GM12878 (cell line): Measurements from ENCODE around the gene SLC36A2. TPM values are rescaled to one million over a fixed set of nuclear protein-coding genes. Genes with fewer than 3 reads are reported as not detected.
A peak's percentile ranks its signal among the peaks of the same experiment; 100 is the strongest.

Experiments used
- ATAC-seq: fragments of 200-7000 bp; cut with Tn5 transposase; 3 replicates; pipeline ENCODE4 v1.9.1; 2020; ENCODE audit warnings: mild to moderate bottlenecking, moderate library complexity
- BruUV-seq: library from RNA; stranded (reverse); fragments of 400-500 nt; replicated peaks from 2 replicates; lab custom pipeline; 2021; lab: Mats Ljungman, UMichigan
- CTCF ChIA-PET: fragments of 300-600 bp; sonication (Branson Sonifier 250); formaldehyde crosslinking; extraction: SDS; loops from one replicate; lab custom pipeline; 2021; ENCODE audit warnings: inconsistent platforms; lab: Yijun Ruan, JAX
- POLR2A ChIA-PET: fragments of 350-600 bp; formaldehyde crosslinking; extraction: SDS; loops from one replicate; lab custom pipeline; 2021; ENCODE audit warnings: inconsistent platforms; lab: Charles Lee
- RAD21 ChIA-PET: fragments of 300-600 bp; sonication (Branson Sonifier 250); formaldehyde crosslinking; loops from one replicate; lab custom pipeline; 2023; ENCODE audit warnings: antibody characterized with exemption; ENCODE audit not compliant: unreplicated experiment; lab: Charles Lee
- SMC1A ChIA-PET: fragments of 300-600 bp; sonication (Branson Sonifier 250); formaldehyde crosslinking; loops from one replicate; lab custom pipeline; 2023; ENCODE audit not compliant: unreplicated experiment, uncharacterized antibody; lab: Charles Lee
- DNase-seq: peaks from one replicate; pipeline ENCODE4 v3.0.0-alpha.2; 2011; ENCODE audit warnings: low read depth, low spot score
- FAIRE-seq: peaks from 3 replicates; lab custom pipeline; 2011; peaks lifted over from hg19 to GRCh38; lab: Jason Lieb, UNC
- H2AFZ ChIP-seq: 2 replicates; pipeline ENCODE4 v1.6.0; 2011; ENCODE audit warnings: low read depth, low read length, control low read depth; ENCODE audit not compliant: control insufficient read depth
- H3K27ac ChIP-seq: 2 replicates; pipeline ENCODE4 v1.5.1; 2011; ENCODE audit warnings: control low read depth; ENCODE audit not compliant: control insufficient read depth, insufficient read depth
- H3K27me3 ChIP-seq, 2 experiments: replicated peaks in 1 of 2; 2 replicates each; pipeline versions ENCODE4 v1.6.0 to v1.6.1; 2011; ENCODE audit warnings: low read length in 1 of 2; ENCODE audit not compliant: control insufficient read depth in 2 of 2, insufficient read depth in 2 of 2
- H3K36me3 ChIP-seq, 2 experiments: 2 replicates each; pipeline ENCODE4 v1.5.1; 2011; ENCODE audit warnings: low read length in 1 of 2; ENCODE audit not compliant: control insufficient read depth in 2 of 2, insufficient read depth in 2 of 2
- H3K4me1 ChIP-seq: 2 replicates; pipeline ENCODE4 v1.6.1; 2011; ENCODE audit warnings: mild to moderate bottlenecking, low read length, moderate library complexity, mixed read lengths; ENCODE audit not compliant: control insufficient read depth, insufficient read depth
- H3K4me2 ChIP-seq: 2 replicates; pipeline ENCODE4 v1.6.0; 2011; ENCODE audit warnings: control low read depth; ENCODE audit not compliant: control insufficient read depth, insufficient read depth
- H3K4me3 ChIP-seq: fragments of 200-600 bp; sonication (generic); 2 replicates; pipeline ENCODE4 v1.5.1; 2016
- H3K79me2 ChIP-seq: 2 replicates; pipeline ENCODE4 v1.6.0; 2011; ENCODE audit warnings: low read length; ENCODE audit not compliant: control insufficient read depth, insufficient read depth
- H3K9ac ChIP-seq: 2 replicates; pipeline ENCODE4 v1.8.0; 2011; ENCODE audit warnings: low read length, control low read depth, mixed read lengths; ENCODE audit not compliant: control insufficient read depth, insufficient read depth
- H3K9me3 ChIP-seq: replicated peaks from 3 replicates; pipeline ENCODE4 v1.5.1; 2011; ENCODE audit warnings: mild to moderate bottlenecking, low read length; ENCODE audit not compliant: control insufficient read depth, insufficient read depth
- H4K20me1 ChIP-seq: 2 replicates; pipeline ENCODE4 v1.6.0; 2011; ENCODE audit not compliant: control insufficient read depth, insufficient read depth
- ATF7 ChIP-seq: fragments of 450-650 bp; IDR thresholded peaks from 2 replicates; pipeline ENCODE4 v1.6.1; 2016; ENCODE audit warnings: low read depth, mild to moderate bottlenecking
- BACH1 ChIP-seq: fragments of 450-650 bp; IDR thresholded peaks from 2 replicates; pipeline ENCODE4 v1.6.1; 2017; ENCODE audit warnings: mild to moderate bottlenecking, borderline replicate concordance
- BHLHE40 ChIP-seq, 2 experiments: fragments of 450-650 bp in 1 of 2; IDR thresholded peaks; 2 replicates each; pipeline ENCODE4 v1.6.1; 2011 to 2017; ENCODE audit warnings: low read depth in 2 of 2, borderline replicate concordance in 1 of 2, improper control_type of control experiment in 1 of 2, low read length in 1 of 2, mild to moderate bottlenecking in 1 of 2
- CBFB ChIP-seq: IDR thresholded peaks from 2 replicates; pipeline ENCODE4 v1.6.1; 2016; ENCODE audit warnings: antibody characterized with exemption, low read depth
- CREB1 ChIP-seq: IDR thresholded peaks from 2 replicates; pipeline ENCODE4 v1.6.1; 2012; ENCODE audit warnings: low read depth, mild to moderate bottlenecking, inconsistent platforms
- IRF4 ChIP-seq: IDR thresholded peaks from 2 replicates; pipeline ENCODE4 v1.6.1; 2011; ENCODE audit warnings: low read depth, low read length
- PAX8 ChIP-seq: fragments of 450-650 bp; IDR thresholded peaks from 2 replicates; pipeline ENCODE4 v1.6.1; 2017; ENCODE audit warnings: mild to moderate bottlenecking, moderate library complexity
- RAD51 ChIP-seq: fragments of 450-650 bp; IDR thresholded peaks from 2 replicates; pipeline ENCODE4 v1.6.1; 2016; ENCODE audit warnings: moderate library complexity, mild to moderate bottlenecking, inconsistent platforms
- RUNX3 ChIP-seq: IDR thresholded peaks from 2 replicates; pipeline ENCODE4 v1.6.1; 2012; ENCODE audit warnings: low read length, inconsistent platforms
- SREBF1 ChIP-seq: IDR thresholded peaks from 2 replicates; pipeline ENCODE4 v1.6.1; 2012; ENCODE audit warnings: mild to moderate bottlenecking, low read length
- YY1 ChIP-seq: IDR thresholded peaks from 2 replicates; pipeline ENCODE4 v1.6.1; 2011; ENCODE audit warnings: low read depth, mild to moderate bottlenecking, low read length
- WGBS: methylation state at CpG from one replicate; pipeline ENCODE4 v1.1.6; 2016; ENCODE audit warnings: low lambda C conversion rate; ENCODE audit not compliant: insufficient replicate concordance, insufficient coverage; ENCODE audit errors: missing lambda C conversion rate; 5-methylcytosine and 5-hydroxymethylcytosine counted together
- in situ Hi-C: fragments of 300-500 bp; cut with MboI; formaldehyde crosslinking; loops from 9 replicates; pipeline ENCODE4 v1.14.3; 2018; ENCODE audit warnings: mixed read lengths
- intact Hi-C: fragments of 100-400 bp; cut with micrococcal nuclease; formaldehyde crosslinking; loops from one replicate; pipeline ENCODE4 v1.14.2; 2022; ENCODE audit not compliant: unreplicated experiment
- polyA plus RNA-seq, 11 experiments: library from polyadenylated mRNA; depleted of rRNA in 4 of 11; unstranded in 6 of 11; stranded (reverse) in 5 of 11; fragments of >200 nt; fragmentation: Nextera tagmentation in 4 of 11; fragmentation: Illumina TruSeq in 1 of 11; extraction: Ambion mirVana in 4 of 11; extraction: Trizol in 1 of 11; gene quantifications; 1 replicate in 1 of 11; 2 replicates in 10 of 11; pipeline versions ENCODE4 v1.2.1 to v1.2.3, GENCODE V29; 2011 to 2016; ENCODE audit warnings: inconsistent platforms in 2 of 11, missing spikeins in 2 of 11, low read depth in 1 of 11
- total RNA-seq, 4 experiments: library from RNA; depleted of rRNA in 3 of 4; stranded (reverse); fragments of >200 nt in 3 of 4; fragmentation: Illumina TruSeq in 1 of 4; extraction: Trizol in 1 of 4; gene quantifications; 2 replicates each; pipeline versions ENCODE4 v1.2.1 to v1.2.3, GENCODE V29; 2013 to 2021
- TF ChIP-seq, protein P1 (sequence below): fragments of 450-650 bp; conservative IDR thresholded peaks from 2 replicates; pipeline ENCODE4 v1.6.1; 2017; ENCODE audit warnings: mild to moderate bottlenecking, moderate library complexity
- TF ChIP-seq, protein P2 (sequence below): IDR thresholded peaks from 2 replicates; pipeline ENCODE4 v1.6.1; 2011; ENCODE audit warnings: low read depth, mild to moderate bottlenecking, low read length, moderate library complexity, borderline replicate concordance; ENCODE audit errors: extremely low read depth
- TF ChIP-seq, protein P3 (sequence below), 3 experiments: IDR thresholded peaks in 2 of 3; conservative IDR thresholded peaks in 1 of 3; 2 replicates each; pipeline ENCODE4 v1.5.1; 2011; ENCODE audit warnings: low read depth in 3 of 3, low read length in 3 of 3, mild to moderate bottlenecking in 3 of 3, control low read depth in 2 of 3, moderate library complexity in 2 of 3, inconsistent platforms in 1 of 3, mixed read lengths in 1 of 3; ENCODE audit not compliant: control insufficient read depth in 2 of 3, insufficient read depth in 1 of 3; ENCODE audit errors: extremely low read depth in 1 of 3
- TF ChIP-seq, protein P4 (sequence below): fragments of 450-650 bp; IDR thresholded peaks from 2 replicates; pipeline ENCODE4 v1.6.1; 2016; ENCODE audit warnings: mild to moderate bottlenecking

Gene SLC36A2
- total and polyA plus RNA-seq, 10 of the 15 experiments (the other 5 are each of a cell fraction or from before 2014, with no cell fraction given), result not detected

DNA sequence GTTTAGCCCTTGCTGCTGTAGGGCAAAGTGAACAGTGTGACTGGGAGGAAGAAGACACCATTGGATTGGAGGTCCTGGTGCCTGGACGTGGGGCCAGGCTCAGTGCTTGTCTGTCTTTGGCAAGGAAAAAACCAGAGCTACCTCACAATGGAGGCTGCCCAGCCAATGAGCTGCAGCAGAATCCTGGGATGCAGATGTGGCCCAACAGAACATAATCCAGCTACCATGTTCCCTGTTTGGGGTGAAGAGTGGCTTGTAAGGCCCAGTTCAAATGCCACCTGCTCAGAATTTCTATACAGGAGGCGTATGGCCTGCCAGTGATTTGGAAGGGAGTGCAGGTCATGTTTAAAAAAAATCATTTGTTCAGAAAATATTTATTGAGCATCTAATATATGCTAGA is 43.7 kb downstream of the SLC36A2 start, which contains the start of gene SLC36A3 (continued):
- TF ChIP-seq, protein P1, sequence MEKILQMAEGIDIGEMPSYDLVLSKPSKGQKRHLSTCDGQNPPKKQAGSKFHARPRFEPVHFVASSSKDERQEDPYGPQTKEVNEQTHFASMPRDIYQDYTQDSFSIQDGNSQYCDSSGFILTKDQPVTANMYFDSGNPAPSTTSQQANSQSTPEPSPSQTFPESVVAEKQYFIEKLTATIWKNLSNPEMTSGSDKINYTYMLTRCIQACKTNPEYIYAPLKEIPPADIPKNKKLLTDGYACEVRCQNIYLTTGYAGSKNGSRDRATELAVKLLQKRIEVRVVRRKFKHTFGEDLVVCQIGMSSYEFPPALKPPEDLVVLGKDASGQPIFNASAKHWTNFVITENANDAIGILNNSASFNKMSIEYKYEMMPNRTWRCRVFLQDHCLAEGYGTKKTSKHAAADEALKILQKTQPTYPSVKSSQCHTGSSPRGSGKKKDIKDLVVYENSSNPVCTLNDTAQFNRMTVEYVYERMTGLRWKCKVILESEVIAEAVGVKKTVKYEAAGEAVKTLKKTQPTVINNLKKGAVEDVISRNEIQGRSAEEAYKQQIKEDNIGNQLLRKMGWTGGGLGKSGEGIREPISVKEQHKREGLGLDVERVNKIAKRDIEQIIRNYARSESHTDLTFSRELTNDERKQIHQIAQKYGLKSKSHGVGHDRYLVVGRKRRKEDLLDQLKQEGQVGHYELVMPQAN, result no peak

DNA sequence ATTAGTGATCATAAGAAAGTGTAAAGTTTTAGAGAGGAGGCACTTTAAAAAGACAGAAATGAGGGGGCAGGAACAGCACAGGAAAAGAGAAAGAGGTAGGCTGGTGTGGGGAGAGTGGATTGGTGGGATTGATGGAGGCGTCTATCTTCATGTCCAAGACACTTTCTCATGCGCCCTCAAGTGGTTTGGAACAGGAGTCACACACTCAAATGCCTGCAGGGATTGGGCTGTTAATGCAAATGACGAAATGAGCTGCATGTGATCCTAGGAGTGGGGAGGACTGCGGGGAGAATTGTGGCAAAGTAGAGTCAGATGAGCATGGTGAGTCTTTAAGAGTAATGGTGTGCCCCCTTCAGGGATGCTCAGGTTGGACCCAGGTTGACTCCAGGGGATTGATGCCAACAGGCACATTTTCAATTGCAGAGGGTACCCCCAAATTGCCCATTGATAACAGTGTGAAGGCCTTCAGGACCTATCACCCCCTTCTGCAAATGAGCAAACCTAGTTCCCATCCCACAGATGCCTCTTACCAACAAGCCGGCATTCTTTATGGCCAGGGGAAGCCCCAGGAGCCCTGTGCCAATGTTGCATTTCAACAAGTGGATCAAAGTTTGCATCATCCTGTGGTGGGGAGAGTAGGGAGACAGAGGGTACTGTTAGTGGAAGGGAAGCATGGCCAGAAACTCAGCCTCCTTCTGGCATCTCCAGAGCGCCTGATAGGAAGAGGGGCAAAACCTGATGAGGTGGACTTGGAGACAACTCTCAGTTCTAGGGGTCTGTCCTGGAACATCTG is 49.1 kb downstream of the SLC36A2 start:
- WGBS, result 30% methylated on average over 6 of the region's 6 CpGs
- Histone ChIP-seq H3K27ac (no peak overlapping the region), H3K4me1 (no peaks in the 10 kb centered on the region), H3K27me3 (no peaks in the 10 kb centered on the region; a peak in 1 of 4 replicates), H3K9me3 (no peaks in the 10 kb centered on the region), H3K36me3 (no peaks in the 10 kb centered on the region), H3K4me2 (no peak overlapping the region), H2AFZ (no peak overlapping the region), H3K4me3 (no peak overlapping the region), H3K9ac (no peak overlapping the region), H4K20me1 (no peaks in the 10 kb centered on the region), H3K79me2 (no peaks in the 10 kb centered on the region)
- peak; percentile 98 for ATAC-seq
- FAIRE-seq, result no peak
- ChIA-PET CTCF (interaction anchor here (0.6 to 3.3 kb wide), 32 partner anchors 10 to 496 kb away, joined by 3 to 40 read pairs (median 4); no protein-coding TSS in a partner anchor), RAD21 (interaction anchor here (0.6 to 3.3 kb wide), 22 partner anchors 9 to 453 kb away, joined by 3 to 33 read pairs (median 4); partner anchors contain the start of genes CCDC69 and GM2A), POLR2A (interaction anchor here (0.5 to 0.6 kb wide), 2 partner anchors 17 to 133 kb away, joined by 3 to 4 read pairs; no protein-coding TSS in a partner anchor), SMC1A (interaction anchor here (0.6 to 7.0 kb wide), 16 partner anchors 12 to 247 kb away, joined by 3 to 49 read pairs (median 4); partner anchors contain the start of gene GM2A)
- in situ Hi-C loops (no loop called here), intact Hi-C loops (loop anchor here (2.0 to 5.0 kb wide), 3 partner anchors 76 to 171 kb away; partner anchors contain the start of gene CCDC69)
- DNase-seq, result peak; percentile 26
- no TSS peak for BruUV-seq
- TF ChIP-seq CBFB (no peak), BACH1 (no peak), CREB1 (peak; percentile 33; the same call in 1 of the 2 replicates), RAD51 (peak; percentile 45; the same call in 1 of the 2 replicates), YY1 (0 out of 2 replicates have a peak, but pooled peaks have one; percentile 53), PAX8 (no peak), IRF4 (0 out of 2 replicates have a peak, but pooled peaks have one; percentile 24), ATF7 (peak; percentile 41), SREBF1 (no peak), RUNX3 (0 out of 2 replicates have a peak, but pooled peaks have one; percentile 23), BHLHE40 (IDR thresholded peaks at IDR 0.05; ENCODE audit: borderline replicate concordance in 1 of 2, low read depth in 2 of 2, low read length in 1 of 2) (peak; percentile 50 to 53; a peak in 2 of 4 replicates)
- TF ChIP-seq, protein P2, sequence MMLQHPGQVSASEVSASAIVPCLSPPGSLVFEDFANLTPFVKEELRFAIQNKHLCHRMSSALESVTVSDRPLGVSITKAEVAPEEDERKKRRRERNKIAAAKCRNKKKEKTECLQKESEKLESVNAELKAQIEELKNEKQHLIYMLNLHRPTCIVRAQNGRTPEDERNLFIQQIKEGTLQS, result no peak
- TF ChIP-seq, protein P3, sequence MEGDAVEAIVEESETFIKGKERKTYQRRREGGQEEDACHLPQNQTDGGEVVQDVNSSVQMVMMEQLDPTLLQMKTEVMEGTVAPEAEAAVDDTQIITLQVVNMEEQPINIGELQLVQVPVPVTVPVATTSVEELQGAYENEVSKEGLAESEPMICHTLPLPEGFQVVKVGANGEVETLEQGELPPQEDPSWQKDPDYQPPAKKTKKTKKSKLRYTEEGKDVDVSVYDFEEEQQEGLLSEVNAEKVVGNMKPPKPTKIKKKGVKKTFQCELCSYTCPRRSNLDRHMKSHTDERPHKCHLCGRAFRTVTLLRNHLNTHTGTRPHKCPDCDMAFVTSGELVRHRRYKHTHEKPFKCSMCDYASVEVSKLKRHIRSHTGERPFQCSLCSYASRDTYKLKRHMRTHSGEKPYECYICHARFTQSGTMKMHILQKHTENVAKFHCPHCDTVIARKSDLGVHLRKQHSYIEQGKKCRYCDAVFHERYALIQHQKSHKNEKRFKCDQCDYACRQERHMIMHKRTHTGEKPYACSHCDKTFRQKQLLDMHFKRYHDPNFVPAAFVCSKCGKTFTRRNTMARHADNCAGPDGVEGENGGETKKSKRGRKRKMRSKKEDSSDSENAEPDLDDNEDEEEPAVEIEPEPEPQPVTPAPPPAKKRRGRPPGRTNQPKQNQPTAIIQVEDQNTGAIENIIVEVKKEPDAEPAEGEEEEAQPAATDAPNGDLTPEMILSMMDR (IDR thresholded peaks at IDR 0.05 in 2 of 3, conservative IDR thresholded peaks at IDR 0.05 in 1 of 3; ENCODE audit: control insufficient read depth in 2 of 3, extremely low read depth in 1 of 3, insufficient read depth in 1 of 3, low read depth in 3 of 3, low read length in 3 of 3), result peak; percentile 72 to 82 (median 75)
- TF ChIP-seq, protein P4, sequence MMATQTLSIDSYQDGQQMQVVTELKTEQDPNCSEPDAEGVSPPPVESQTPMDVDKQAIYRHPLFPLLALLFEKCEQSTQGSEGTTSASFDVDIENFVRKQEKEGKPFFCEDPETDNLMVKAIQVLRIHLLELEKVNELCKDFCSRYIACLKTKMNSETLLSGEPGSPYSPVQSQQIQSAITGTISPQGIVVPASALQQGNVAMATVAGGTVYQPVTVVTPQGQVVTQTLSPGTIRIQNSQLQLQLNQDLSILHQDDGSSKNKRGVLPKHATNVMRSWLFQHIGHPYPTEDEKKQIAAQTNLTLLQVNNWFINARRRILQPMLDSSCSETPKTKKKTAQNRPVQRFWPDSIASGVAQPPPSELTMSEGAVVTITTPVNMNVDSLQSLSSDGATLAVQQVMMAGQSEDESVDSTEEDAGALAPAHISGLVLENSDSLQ, result 0 out of 2 replicates have a peak, but pooled peaks have one; percentile 22
